ENCODE measurements around the gene F8. TPM values are rescaled to one million over a fixed set of nuclear protein-coding genes. Genes with fewer than 3 reads are reported as not detected.

F8 gene
- total RNA-seq, 4 donors from 2014 or later, result 11.8 to 63.0 (median 28.5) TPM

DNA sequence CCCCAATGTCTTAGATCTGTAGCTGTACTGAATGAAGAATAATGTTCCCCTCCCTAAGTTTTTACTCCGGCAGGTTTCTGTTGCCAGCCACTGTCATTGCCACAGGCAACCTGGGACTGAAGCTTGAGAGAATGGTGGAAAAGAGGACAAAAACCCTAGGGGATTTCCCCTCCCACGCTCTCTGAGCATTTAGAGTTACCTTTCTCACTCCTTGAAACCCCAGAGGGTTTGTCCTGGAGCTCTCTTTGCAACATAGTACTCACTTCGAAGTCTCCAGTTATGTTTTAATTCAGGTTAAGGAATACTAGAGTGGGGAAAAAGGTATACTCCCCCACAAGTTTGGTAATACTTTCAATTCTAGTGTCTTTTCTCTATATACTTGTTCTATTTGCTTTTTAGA is 31.5 kb downstream of the F8 start:
- no peak overlapping the region for H3K4me3 ChIP-seq
- intact Hi-C loops (cut with DNase I; ENCODE audit: low total_unique reads), result no loop called here
- DNase-seq, result no peak
- no peaks in the 10 kb centered on the region for H3K9me3 ChIP-seq
- H3K36me3 ChIP-seq, result no peaks in the 10 kb centered on the region
- no peaks in the 10 kb centered on the region for H3K27me3 ChIP-seq
- no peak for TF ChIP-seq POLR2A (IDR thresholded peaks at IDR 0.05)
- TF ChIP-seq, protein P1, sequence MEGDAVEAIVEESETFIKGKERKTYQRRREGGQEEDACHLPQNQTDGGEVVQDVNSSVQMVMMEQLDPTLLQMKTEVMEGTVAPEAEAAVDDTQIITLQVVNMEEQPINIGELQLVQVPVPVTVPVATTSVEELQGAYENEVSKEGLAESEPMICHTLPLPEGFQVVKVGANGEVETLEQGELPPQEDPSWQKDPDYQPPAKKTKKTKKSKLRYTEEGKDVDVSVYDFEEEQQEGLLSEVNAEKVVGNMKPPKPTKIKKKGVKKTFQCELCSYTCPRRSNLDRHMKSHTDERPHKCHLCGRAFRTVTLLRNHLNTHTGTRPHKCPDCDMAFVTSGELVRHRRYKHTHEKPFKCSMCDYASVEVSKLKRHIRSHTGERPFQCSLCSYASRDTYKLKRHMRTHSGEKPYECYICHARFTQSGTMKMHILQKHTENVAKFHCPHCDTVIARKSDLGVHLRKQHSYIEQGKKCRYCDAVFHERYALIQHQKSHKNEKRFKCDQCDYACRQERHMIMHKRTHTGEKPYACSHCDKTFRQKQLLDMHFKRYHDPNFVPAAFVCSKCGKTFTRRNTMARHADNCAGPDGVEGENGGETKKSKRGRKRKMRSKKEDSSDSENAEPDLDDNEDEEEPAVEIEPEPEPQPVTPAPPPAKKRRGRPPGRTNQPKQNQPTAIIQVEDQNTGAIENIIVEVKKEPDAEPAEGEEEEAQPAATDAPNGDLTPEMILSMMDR (IDR thresholded peaks at IDR 0.05), result no peak
- H3K27ac ChIP-seq, result no peak overlapping the region
- no peaks in the 10 kb centered on the region for H3K4me1 ChIP-seq

GRCh38 chrX:154990496-154990895 is 32.0 kb downstream of the F8 start:
- TF ChIP-seq, protein P1 (IDR thresholded peaks at IDR 0.05), result no peak
- no peak for TF ChIP-seq POLR2A (IDR thresholded peaks at IDR 0.05)
- Histone ChIP-seq H3K27ac (no peak overlapping the region), H3K4me1 (no peaks in the 10 kb centered on the region), H3K4me3 (no peak overlapping the region), H3K9me3 (no peaks in the 10 kb centered on the region), H3K27me3 (no peaks in the 10 kb centered on the region), H3K36me3 (no peaks in the 10 kb centered on the region)
- DNase-seq, result no peak
- intact Hi-C loops (cut with DNase I; ENCODE audit: low total_unique reads), result no loop called here

DNA sequence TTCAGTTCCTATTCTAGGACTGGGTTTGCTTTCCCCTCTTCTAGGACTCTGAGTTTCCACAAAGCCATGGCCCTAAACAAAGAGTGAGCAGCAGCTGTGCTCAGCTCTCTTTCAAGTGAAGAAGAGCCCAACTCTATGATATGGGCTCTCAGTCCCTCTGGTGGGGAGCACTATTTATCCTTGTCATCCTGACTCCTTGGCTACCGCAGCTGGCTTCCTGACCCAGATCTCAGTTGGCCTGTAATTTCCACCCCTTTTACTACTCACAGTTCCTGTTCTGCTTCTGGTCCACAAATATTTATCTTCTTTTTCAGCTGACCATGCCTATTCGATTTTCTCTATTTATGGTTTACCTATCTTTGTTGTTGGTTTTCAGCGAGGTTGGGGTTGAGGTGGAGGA is 33.8 kb downstream of the F8 start:
- no peak for DNase-seq
- no peaks in the 10 kb centered on the region for H3K4me1 ChIP-seq
- H3K9me3 ChIP-seq, result no peaks in the 10 kb centered on the region
- no peaks in the 10 kb centered on the region for H3K36me3 ChIP-seq
- H3K4me3 ChIP-seq, result no peak overlapping the region
- intact Hi-C loops (cut with DNase I; ENCODE audit: low total_unique reads), result no loop called here
- H3K27ac ChIP-seq, result no peak overlapping the region
- no peak for TF ChIP-seq POLR2A (IDR thresholded peaks at IDR 0.05)
- TF ChIP-seq, protein P1 (IDR thresholded peaks at IDR 0.05), result no peak
- H3K27me3 ChIP-seq, result no peaks in the 10 kb centered on the region

GRCh38 chrX:154987940-154988339 is 34.6 kb downstream of the F8 start:
- Histone ChIP-seq H3K27ac (no peak overlapping the region), H3K27me3 (no peaks in the 10 kb centered on the region), H3K4me1 (no peaks in the 10 kb centered on the region), H3K9me3 (no peaks in the 10 kb centered on the region), H3K36me3 (no peaks in the 10 kb centered on the region), H3K4me3 (no peak overlapping the region)
- intact Hi-C loops (cut with DNase I; ENCODE audit: low total_unique reads), result no loop called here
- TF ChIP-seq, protein P1 (IDR thresholded peaks at IDR 0.05), result no peak
- no peak for TF ChIP-seq POLR2A (IDR thresholded peaks at IDR 0.05)
- no peak for DNase-seq

- H3K27ac ChIP-seq, result no peak overlapping the region
- no peak for TF ChIP-seq POLR2A (IDR thresholded peaks at IDR 0.05)
- TF ChIP-seq, protein P1 (IDR thresholded peaks at IDR 0.05), result no peak
- no peaks in the 10 kb centered on the region for H3K4me1 ChIP-seq
- H3K9me3 ChIP-seq, result no peaks in the 10 kb centered on the region
- DNase-seq, result no peak
- H3K4me3 ChIP-seq, result no peak overlapping the region
- H3K36me3 ChIP-seq, result no peaks in the 10 kb centered on the region
- intact Hi-C loops (cut with DNase I; ENCODE audit: low total_unique reads), result no loop called here
- no peaks in the 10 kb centered on the region for H3K27me3 ChIP-seq
Measured at GRCh38 chrX:154986826-154987575, 35.5 kb downstream of the F8 start.
